Measurements from ENCODE around the gene GPC3.

GPC3 gene

DNA sequence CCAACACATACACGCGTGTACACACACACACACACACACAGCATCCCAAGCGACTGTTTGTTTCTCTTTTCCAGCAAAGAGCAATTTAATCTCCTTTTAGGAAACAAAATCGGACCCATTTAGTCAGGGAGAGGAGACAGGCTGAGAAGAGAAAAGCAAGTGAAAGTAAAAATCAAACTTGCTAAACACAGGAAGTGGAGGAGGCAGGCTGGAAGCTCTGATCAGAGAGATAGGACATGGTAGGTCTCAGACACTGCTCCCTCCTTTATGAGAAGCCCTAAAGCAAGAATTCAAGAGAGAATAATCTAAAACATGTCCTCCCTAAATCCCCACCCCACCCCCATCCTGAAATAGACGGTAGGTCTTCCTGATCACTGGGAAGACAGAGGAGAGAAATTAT is 62.3 kb downstream of the GPC3 start:
- intact Hi-C loops (cut with DNase I; ENCODE audit: low total_unique reads): no loop called here
- TF ChIP-seq, protein P1, sequence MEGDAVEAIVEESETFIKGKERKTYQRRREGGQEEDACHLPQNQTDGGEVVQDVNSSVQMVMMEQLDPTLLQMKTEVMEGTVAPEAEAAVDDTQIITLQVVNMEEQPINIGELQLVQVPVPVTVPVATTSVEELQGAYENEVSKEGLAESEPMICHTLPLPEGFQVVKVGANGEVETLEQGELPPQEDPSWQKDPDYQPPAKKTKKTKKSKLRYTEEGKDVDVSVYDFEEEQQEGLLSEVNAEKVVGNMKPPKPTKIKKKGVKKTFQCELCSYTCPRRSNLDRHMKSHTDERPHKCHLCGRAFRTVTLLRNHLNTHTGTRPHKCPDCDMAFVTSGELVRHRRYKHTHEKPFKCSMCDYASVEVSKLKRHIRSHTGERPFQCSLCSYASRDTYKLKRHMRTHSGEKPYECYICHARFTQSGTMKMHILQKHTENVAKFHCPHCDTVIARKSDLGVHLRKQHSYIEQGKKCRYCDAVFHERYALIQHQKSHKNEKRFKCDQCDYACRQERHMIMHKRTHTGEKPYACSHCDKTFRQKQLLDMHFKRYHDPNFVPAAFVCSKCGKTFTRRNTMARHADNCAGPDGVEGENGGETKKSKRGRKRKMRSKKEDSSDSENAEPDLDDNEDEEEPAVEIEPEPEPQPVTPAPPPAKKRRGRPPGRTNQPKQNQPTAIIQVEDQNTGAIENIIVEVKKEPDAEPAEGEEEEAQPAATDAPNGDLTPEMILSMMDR (IDR thresholded peaks at IDR 0.05): no peak
- H3K4me1 ChIP-seq: no peaks in the 10 kb centered on the region

DNA sequence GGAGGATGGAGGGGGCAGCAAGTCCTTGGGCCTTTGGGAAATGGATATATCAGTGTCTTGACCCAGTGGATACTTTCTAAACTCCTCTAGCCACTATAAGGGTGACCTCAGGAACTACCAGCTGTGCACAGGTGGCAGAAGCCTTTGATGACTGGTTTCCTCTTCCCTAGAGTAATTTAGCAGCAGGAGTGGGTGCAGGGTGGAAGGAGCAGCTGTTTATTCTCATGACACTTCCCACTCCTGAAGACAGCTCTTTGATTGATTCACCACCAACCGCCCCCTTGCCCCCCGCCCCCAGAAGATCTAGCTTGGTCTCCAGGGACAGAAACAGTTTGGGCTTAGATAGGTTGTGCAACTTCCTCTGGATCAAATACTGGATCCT is 63.0 kb downstream of the GPC3 start:
- intact Hi-C loops (cut with DNase I; ENCODE audit: low total_unique reads): no loop called here
- TF ChIP-seq, protein P1 (IDR thresholded peaks at IDR 0.05): no peak

More for the DNA sequence above, 62.3 kb downstream of the GPC3 start:
- no peak overlapping the region for H3K4me3 ChIP-seq
- H3K36me3 ChIP-seq: no peaks in the 10 kb centered on the region
- H3K27me3 ChIP-seq: no peaks in the 10 kb centered on the region
- DNase-seq: no peak
- H3K9me3 ChIP-seq: no peaks in the 10 kb centered on the region
- H3K27ac ChIP-seq: no peak overlapping the region

DNA sequence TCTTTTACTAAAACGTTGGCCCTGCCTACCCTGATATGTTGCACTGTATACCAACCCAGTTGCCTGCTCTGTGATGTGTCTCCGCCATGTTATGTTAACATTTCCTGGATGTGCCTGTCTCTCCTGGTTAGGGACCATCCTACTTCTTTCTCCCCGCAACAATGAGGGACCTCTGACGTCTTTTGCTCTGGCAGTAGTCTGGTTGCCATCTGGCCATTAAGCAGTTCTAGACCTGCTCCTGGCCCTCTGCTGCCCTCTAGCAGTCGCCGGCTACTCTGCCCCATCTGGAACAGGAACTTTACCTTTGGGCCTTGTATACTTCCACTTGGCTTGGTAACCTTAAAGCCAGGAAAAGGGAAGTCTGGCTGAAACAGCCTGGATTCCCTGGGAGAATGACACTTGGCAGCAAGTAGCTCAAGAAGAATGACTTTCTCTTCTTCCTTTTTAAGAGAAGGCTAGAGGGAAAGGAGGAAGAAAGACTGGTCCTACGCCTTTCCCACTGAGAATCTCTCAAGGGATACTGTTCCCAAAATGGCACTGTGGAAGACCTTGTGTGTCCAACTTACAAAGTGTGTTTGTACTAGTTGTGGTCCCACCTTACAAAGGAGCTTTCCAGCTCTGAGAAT is 63.5 kb downstream of the GPC3 start:
- no peaks in the 10 kb centered on the region for H3K9me3 ChIP-seq
- TF ChIP-seq, protein P1 (IDR thresholded peaks at IDR 0.05): no peak
- intact Hi-C loops (cut with DNase I; ENCODE audit: low total_unique reads): no loop called here
- H3K36me3 ChIP-seq: no peaks in the 10 kb centered on the region
- H3K4me3 ChIP-seq: no peak overlapping the region
- no peak overlapping the region for H3K27ac ChIP-seq
- no peaks in the 10 kb centered on the region for H3K27me3 ChIP-seq
- H3K4me1 ChIP-seq: no peaks in the 10 kb centered on the region
- DNase-seq: no peak

More for the DNA sequence above, 63.0 kb downstream of the GPC3 start:
- Histone ChIP-seq H3K27ac (no peak overlapping the region), H3K27me3 (no peaks in the 10 kb centered on the region), H3K4me1 (no peaks in the 10 kb centered on the region), H3K4me3 (no peak overlapping the region), H3K9me3 (no peaks in the 10 kb centered on the region), H3K36me3 (no peaks in the 10 kb centered on the region)
- no peak for DNase-seq

GRCh38 chrX:133921086-133921485 is 64.3 kb downstream of the GPC3 start:
- Histone ChIP-seq H3K36me3 (no peaks in the 10 kb centered on the region), H3K27me3 (no peaks in the 10 kb centered on the region), H3K4me1 (no peaks in the 10 kb centered on the region), H3K27ac (no peak overlapping the region), H3K4me3 (no peak overlapping the region), H3K9me3 (no peaks in the 10 kb centered on the region)
- TF ChIP-seq, protein P1 (IDR thresholded peaks at IDR 0.05): no peak
- intact Hi-C loops (cut with DNase I; ENCODE audit: low total_unique reads): no loop called here
- no peak for DNase-seq

DNA sequence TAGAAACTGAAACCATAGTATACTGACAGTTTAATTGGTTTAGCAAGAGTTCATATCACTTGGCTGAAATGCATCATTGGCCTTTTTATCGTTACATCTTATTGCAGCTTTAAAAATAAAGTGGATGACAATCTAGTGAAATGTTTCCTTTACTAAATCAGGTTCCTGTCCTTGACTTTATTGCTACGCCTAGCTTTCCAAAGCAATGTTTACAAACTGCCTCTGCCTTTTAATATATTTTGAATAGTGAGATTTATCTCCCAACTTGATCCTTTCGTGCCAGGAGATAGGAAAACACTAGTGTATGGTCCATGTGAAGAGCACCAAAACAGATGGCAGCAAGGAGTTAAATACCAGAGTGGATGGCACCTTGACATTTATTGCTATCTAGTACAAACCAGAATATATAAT is 67.0 kb downstream of the GPC3 start:
- intact Hi-C loops (cut with DNase I; ENCODE audit: low total_unique reads): no loop called here
- H3K27ac ChIP-seq: no peak overlapping the region
- no peaks in the 10 kb centered on the region for H3K27me3 ChIP-seq
- TF ChIP-seq, protein P1 (IDR thresholded peaks at IDR 0.05): no peak
- DNase-seq: no peak
- no peaks in the 10 kb centered on the region for H3K9me3 ChIP-seq
- no peaks in the 10 kb centered on the region for H3K4me1 ChIP-seq
- H3K4me3 ChIP-seq: no peak overlapping the region
- no peaks in the 10 kb centered on the region for H3K36me3 ChIP-seq
